MM.1S (cell line): ENCODE results near the gene SH3GL2.

Source experiments
- EZH2 ChIP-seq: fragments of 300-600 bp; sonication (generic); optimal IDR thresholded peaks from 2 replicates; pipeline ENCODE3; 2017; ENCODE audit warnings: low read depth, mild to moderate bottlenecking, antibody characterized with exemption, low read length, mixed read lengths
- EZH2phosphoT487 ChIP-seq: fragments of 300-600 bp; sonication (generic); IDR thresholded peaks from 2 replicates; pipeline ENCODE4 v1.6.1; 2018; ENCODE audit warnings: antibody characterized with exemption, low read length
- TF ChIP-seq, protein P1 (sequence below): fragments of 300-600 bp; sonication (generic); IDR thresholded peaks from 2 replicates; pipeline ENCODE4 v1.5.1; 2016; ENCODE audit warnings: antibody characterized with exemption, low read length, mixed read lengths

DNA sequence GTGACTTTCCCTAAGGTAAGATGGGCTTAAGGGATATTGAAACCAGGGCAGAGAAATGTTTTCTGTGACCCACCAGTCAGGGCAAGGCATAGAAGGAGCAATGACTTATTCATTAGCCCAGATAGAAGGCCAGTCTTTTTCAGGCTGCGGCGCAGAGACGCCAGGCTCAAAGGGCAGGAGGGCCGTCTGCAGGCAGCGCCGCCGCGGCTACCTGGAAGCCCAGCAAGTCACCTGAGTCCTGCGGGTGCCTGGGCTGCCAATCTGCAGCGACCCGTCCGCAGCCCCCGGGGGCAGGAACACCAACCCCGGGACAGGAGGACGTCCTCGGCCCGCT is 322 bp upstream of the SH3GL2 start:
- TF ChIP-seq, protein P1, sequence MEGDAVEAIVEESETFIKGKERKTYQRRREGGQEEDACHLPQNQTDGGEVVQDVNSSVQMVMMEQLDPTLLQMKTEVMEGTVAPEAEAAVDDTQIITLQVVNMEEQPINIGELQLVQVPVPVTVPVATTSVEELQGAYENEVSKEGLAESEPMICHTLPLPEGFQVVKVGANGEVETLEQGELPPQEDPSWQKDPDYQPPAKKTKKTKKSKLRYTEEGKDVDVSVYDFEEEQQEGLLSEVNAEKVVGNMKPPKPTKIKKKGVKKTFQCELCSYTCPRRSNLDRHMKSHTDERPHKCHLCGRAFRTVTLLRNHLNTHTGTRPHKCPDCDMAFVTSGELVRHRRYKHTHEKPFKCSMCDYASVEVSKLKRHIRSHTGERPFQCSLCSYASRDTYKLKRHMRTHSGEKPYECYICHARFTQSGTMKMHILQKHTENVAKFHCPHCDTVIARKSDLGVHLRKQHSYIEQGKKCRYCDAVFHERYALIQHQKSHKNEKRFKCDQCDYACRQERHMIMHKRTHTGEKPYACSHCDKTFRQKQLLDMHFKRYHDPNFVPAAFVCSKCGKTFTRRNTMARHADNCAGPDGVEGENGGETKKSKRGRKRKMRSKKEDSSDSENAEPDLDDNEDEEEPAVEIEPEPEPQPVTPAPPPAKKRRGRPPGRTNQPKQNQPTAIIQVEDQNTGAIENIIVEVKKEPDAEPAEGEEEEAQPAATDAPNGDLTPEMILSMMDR: no peak
- TF ChIP-seq EZH2 (no peak), EZH2phosphoT487 (no peak)
